NK-92 (cell line): ENCODE data around the gene DLGAP1.
"Not testable (repeated sequence)": the region's sequence is repeated elsewhere in the genome, so short reads cannot be mapped to it uniquely, and the experiment has no call there.

ENCODE experiments used
- DNase-seq: peaks from one replicate; lab custom pipeline; 2025; ENCODE audit not compliant: unreplicated experiment; lab: John Stamatoyannopoulos, UW

The DLGAP1 gene

GRCh38 chr18:4455113-4455811, at the start of gene DLGAP1:
Gene DLGAP1, minus strand, starts transcription at chr18:4455307.
- DNase-seq: no peak

GRCh38 chr18:4494703-4495284, 39.7 kb upstream of the DLGAP1 start:
- not testable (repeated sequence) for DNase-seq

GRCh38 chr18:4468511-4468910, 13.4 kb upstream of the DLGAP1 start:
- DNase-seq: no peak

- no peak for DNase-seq
Observed at GRCh38 chr18:4454537-4455112, 482 bp downstream of the DLGAP1 start.

- DNase-seq: no peak
Observed at GRCh38 chr18:4453874-4454536, 1.1 kb downstream of the DLGAP1 start.

GRCh38 chr18:4453567-4453873, 1.6 kb downstream of the DLGAP1 start:
- no peak for DNase-seq

- DNase-seq: no peak
Observed at GRCh38 chr18:4450065-4450658, 4.9 kb downstream of the DLGAP1 start.

GRCh38 chr18:4445902-4446301, 9.2 kb downstream of the DLGAP1 start:
- no peak for DNase-seq

GRCh38 chr18:4444306-4444705, 10.8 kb downstream of the DLGAP1 start:
- no peak for DNase-seq

- no peak for DNase-seq
Observed at GRCh38 chr18:4441098-4441497, 14.0 kb downstream of the DLGAP1 start.

GRCh38 chr18:4438938-4439337, 16.2 kb downstream of the DLGAP1 start:
- DNase-seq: no peak

- no peak for DNase-seq
Observed at GRCh38 chr18:4433717-4434116, 21.4 kb downstream of the DLGAP1 start.

- DNase-seq: no peak
Observed at GRCh38 chr18:4430836-4431235, 24.3 kb downstream of the DLGAP1 start.

GRCh38 chr18:4417714-4418113, 37.4 kb downstream of the DLGAP1 start:
- no peak for DNase-seq

- no peak for DNase-seq
Observed at GRCh38 chr18:4416976-4417375, 38.1 kb downstream of the DLGAP1 start.

- no peak for DNase-seq
Observed at GRCh38 chr18:4412286-4412685, 42.8 kb downstream of the DLGAP1 start.

- DNase-seq: no peak
Observed at GRCh38 chr18:4406856-4407255, 48.3 kb downstream of the DLGAP1 start.

- DNase-seq: no peak
Observed at GRCh38 chr18:4405965-4406364, 49.1 kb downstream of the DLGAP1 start.

GRCh38 chr18:4403836-4404235, 51.3 kb downstream of the DLGAP1 start:
- DNase-seq: no peak

- no peak for DNase-seq
Observed at GRCh38 chr18:4400911-4401310, 54.2 kb downstream of the DLGAP1 start.

GRCh38 chr18:4399929-4400328, 55.2 kb downstream of the DLGAP1 start:
- no peak for DNase-seq

- DNase-seq: no peak
Observed at GRCh38 chr18:4394700-4395099, 60.4 kb downstream of the DLGAP1 start.
